ENCODE data around the gene THEM4. TPM values are rescaled to one million over a fixed set of nuclear protein-coding genes. Genes with fewer than 3 reads are reported as not detected.

THEM4 gene
- total and polyA plus RNA-seq, 11 donors, result 14.2 to 25.5 (median 15.0) TPM

DNA sequence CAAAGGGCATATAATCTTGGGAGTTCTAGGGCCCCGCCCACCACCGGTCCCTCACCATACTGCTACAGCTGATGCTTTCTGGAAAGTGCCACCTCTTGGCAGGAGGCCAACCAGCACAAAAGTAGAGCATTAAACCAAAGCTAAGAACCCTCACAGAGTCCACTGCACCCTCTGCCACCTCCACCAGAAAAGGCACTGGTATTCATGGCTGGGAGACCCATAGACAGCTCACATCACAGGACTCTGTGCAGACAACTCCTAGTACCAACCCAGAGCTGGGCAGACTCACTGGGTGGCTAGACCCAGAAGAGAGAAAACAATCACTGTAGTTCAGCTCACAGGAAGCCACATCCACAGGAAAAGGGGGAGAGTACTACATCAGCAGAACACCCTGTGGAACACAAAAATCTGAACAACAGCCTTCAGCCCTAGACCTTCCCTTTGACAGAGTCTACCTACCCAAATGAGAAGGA, 10.8 kb downstream of the THEM4 start:
- ATAC-seq (no peak), DNase-seq (no peak)
- WGBS, 4 donors, result 67 to 91% (median 81%) methylated on average over 2 of the region's 2 CpGs
- Histone ChIP-seq H3K36me3 (peaks cover 0 to 22% (median 18%) of the 10 kb centered on the region in 9 donors), H3K4me1 (peaks cover 0 to 22% (median 2%) of the 10 kb centered on the region in 12 donors), H3K27me3 (no peaks in the 10 kb centered on the region), H3K27ac (peak overlapping the region in 1 of 12 donors; percentile 73), H3K9me3 (peaks cover 0 to 29% (median 12%) of the 10 kb centered on the region in 12 donors), H3K4me3 (no peak overlapping the region)
- intact Hi-C loops (cut with DNase I), result no loop called here
- TF ChIP-seq, protein P1, sequence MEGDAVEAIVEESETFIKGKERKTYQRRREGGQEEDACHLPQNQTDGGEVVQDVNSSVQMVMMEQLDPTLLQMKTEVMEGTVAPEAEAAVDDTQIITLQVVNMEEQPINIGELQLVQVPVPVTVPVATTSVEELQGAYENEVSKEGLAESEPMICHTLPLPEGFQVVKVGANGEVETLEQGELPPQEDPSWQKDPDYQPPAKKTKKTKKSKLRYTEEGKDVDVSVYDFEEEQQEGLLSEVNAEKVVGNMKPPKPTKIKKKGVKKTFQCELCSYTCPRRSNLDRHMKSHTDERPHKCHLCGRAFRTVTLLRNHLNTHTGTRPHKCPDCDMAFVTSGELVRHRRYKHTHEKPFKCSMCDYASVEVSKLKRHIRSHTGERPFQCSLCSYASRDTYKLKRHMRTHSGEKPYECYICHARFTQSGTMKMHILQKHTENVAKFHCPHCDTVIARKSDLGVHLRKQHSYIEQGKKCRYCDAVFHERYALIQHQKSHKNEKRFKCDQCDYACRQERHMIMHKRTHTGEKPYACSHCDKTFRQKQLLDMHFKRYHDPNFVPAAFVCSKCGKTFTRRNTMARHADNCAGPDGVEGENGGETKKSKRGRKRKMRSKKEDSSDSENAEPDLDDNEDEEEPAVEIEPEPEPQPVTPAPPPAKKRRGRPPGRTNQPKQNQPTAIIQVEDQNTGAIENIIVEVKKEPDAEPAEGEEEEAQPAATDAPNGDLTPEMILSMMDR (IDR thresholded peaks at IDR 0.05), result no peak
- no peak for TF ChIP-seq POLR2A (IDR thresholded peaks at IDR 0.05)

GRCh38 chr1:151897991-151898431, 11.3 kb downstream of the THEM4 start:
- Histone ChIP-seq H3K27ac (peak overlapping the region in 1 of 12 donors; percentile 27), H3K4me3 (no peak overlapping the region), H3K36me3 (peaks cover 0 to 27% (median 24%) of the 10 kb centered on the region in 9 donors), H3K4me1 (peaks cover 0 to 22% (median 2%) of the 10 kb centered on the region in 12 donors), H3K27me3 (no peaks in the 10 kb centered on the region), H3K9me3 (peaks cover 0 to 29% (median 12%) of the 10 kb centered on the region in 12 donors)
- DNase-seq (no peak), ATAC-seq (no peak)
- TF ChIP-seq, protein P1 (IDR thresholded peaks at IDR 0.05), result no peak
- TF ChIP-seq POLR2A (IDR thresholded peaks at IDR 0.05), result no peak
- 85 to 98% (median 93%) methylated on average over 8 to 10 of the region's 10 CpGs for WGBS, 4 donors
- intact Hi-C loops (cut with DNase I), result no loop called here

DNA sequence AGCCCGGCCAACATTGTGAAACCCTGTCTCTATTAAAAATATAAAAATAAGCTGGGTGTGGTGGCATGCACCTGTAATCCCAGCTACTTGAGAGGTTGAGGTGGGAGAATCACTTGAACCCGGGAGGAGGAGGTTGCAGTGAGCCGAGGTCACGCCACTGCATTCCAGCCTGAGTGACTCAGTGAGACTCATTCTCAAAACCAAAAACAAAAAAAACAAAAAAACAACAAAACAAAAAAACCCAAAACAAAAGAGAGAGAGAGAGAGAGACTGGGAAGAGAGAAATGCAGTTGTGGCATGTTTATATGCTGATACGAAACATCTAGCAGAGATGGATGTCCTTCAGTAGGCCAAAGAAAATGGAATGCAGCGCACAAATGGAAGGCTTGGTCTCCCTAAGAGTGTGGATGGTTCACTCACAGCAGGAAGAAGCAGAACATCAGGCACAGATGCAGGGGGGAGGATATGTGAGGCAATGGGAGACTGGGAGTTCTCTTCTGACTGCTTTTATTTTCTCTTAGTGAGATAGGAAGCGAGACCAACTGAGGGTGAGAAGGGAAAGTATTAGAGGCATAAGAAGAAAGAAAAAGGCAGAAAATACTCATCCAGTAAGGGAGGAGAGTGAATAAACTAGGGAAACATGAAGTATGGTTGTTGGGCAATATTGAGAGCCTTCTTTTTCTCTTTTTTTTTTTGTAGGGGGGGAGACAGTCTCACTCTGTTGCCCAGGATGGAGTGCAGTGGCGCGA, 16.0 kb downstream of the THEM4 start:
- intact Hi-C loops (cut with DNase I), result loop anchor here in 1 of 10 donors (5.0 kb wide), 1 partner anchor 109 kb away; no protein-coding TSS in a partner anchor
- TF ChIP-seq POLR2A (IDR thresholded peaks at IDR 0.05), result no peak
- TF ChIP-seq, protein P1 (IDR thresholded peaks at IDR 0.05), result no peak
- DNase-seq (no peak), ATAC-seq (no peak)
- 90 to 96% (median 94%) methylated on average over 9 of the region's 9 CpGs for WGBS, 4 donors
- H3K4me1 ChIP-seq, result peaks cover 0 to 14% (median 0%) of the 10 kb centered on the region in 12 donors
- H3K27me3 ChIP-seq, result no peaks in the 10 kb centered on the region
- H3K4me3 ChIP-seq, result no peak overlapping the region
- no peaks in the 10 kb centered on the region for H3K9me3 ChIP-seq
- H3K27ac ChIP-seq, result no peak overlapping the region
- peaks cover 0 to 69% (median 41%) of the 10 kb centered on the region in 9 donors for H3K36me3 ChIP-seq

GRCh38 chr1:151892190-151892589, 17.1 kb downstream of the THEM4 start:
- no peaks in the 10 kb centered on the region for H3K9me3 ChIP-seq
- H3K36me3 ChIP-seq, result peaks cover 0 to 81% (median 50%) of the 10 kb centered on the region in 9 donors
- no peak for DNase-seq
- WGBS, 4 donors, result 93 to 97% (median 94%) methylated on average over 2 of the region's 2 CpGs
- no peak overlapping the region for H3K4me3 ChIP-seq
- intact Hi-C loops (cut with DNase I), result loop anchor here in 1 of 10 donors (5.0 kb wide), 1 partner anchor 110 kb away; no protein-coding TSS in a partner anchor
- TF ChIP-seq, protein P1 (IDR thresholded peaks at IDR 0.05), result no peak
- no peak for TF ChIP-seq POLR2A (IDR thresholded peaks at IDR 0.05)
- H3K4me1 ChIP-seq, result peaks cover 0 to 9% (median 0%) of the 10 kb centered on the region in 12 donors
- no peaks in the 10 kb centered on the region for H3K27me3 ChIP-seq
- no peak for ATAC-seq
- no peak overlapping the region for H3K27ac ChIP-seq

All from heart left ventricle (tissue), 16 donors.